ENCODE data around the gene TMEM156. TPM values are rescaled to one million over a fixed set of nuclear protein-coding genes. Genes with fewer than 3 reads are reported as not detected.

TMEM156 gene
- total RNA-seq, 4 donors from 2014 or later: 0.70 to 14.9 (median 0.94) TPM; not detected in 1

- peak overlapping the region in 3 of 4 donors; percentile 94 for H3K4me3 ChIP-seq
- peak overlapping the region; percentile 94 to 99 (median 96) for H3K27ac ChIP-seq
- no peak for TF ChIP-seq POLR2A (IDR thresholded peaks at IDR 0.05)
- TF ChIP-seq CTCF (IDR thresholded peaks at IDR 0.05): no peak
- H3K4me1 ChIP-seq: peaks cover 0 to 5% (median 0%) of the 10 kb centered on the region in 4 donors
- DNase-seq: peak in 1 of 3 donors; percentile 54
- no peaks in the 10 kb centered on the region for H3K27me3 ChIP-seq
- H3K9me3 ChIP-seq: no peaks in the 10 kb centered on the region
- no peaks in the 10 kb centered on the region for H3K36me3 ChIP-seq
These were observed 11.1 kb upstream of the TMEM156 start for GRCh38 chr4:39043058-39043860.

GRCh38 chr4:39042366-39042765 lies 10.2 kb upstream of the TMEM156 start:
- no peak for DNase-seq
- Histone ChIP-seq H3K4me3 (no peak overlapping the region), H3K27me3 (no peaks in the 10 kb centered on the region), H3K27ac (no peak overlapping the region), H3K9me3 (no peaks in the 10 kb centered on the region), H3K4me1 (peaks cover 0 to 5% (median 0%) of the 10 kb centered on the region in 4 donors), H3K36me3 (no peaks in the 10 kb centered on the region)
- TF ChIP-seq CTCF (IDR thresholded peaks at IDR 0.05) (no peak), POLR2A (IDR thresholded peaks at IDR 0.05) (no peak)

- no peaks in the 10 kb centered on the region for H3K27me3 ChIP-seq
- no peak overlapping the region for H3K27ac ChIP-seq
- H3K36me3 ChIP-seq: no peaks in the 10 kb centered on the region
- H3K9me3 ChIP-seq: no peaks in the 10 kb centered on the region
- H3K4me1 ChIP-seq: peaks cover 0 to 4% (median 0%) of the 10 kb centered on the region in 4 donors
- no peak for DNase-seq
- no peak for TF ChIP-seq POLR2A (IDR thresholded peaks at IDR 0.05)
- no peak for TF ChIP-seq CTCF (IDR thresholded peaks at IDR 0.05)
- no peak overlapping the region for H3K4me3 ChIP-seq
These were observed 6.9 kb upstream of the TMEM156 start for GRCh38 chr4:39039108-39039507.

- TF ChIP-seq POLR2A (IDR thresholded peaks at IDR 0.05): no peak
- TF ChIP-seq CTCF (IDR thresholded peaks at IDR 0.05): no peak
- H3K9me3 ChIP-seq: no peaks in the 10 kb centered on the region
- H3K4me3 ChIP-seq: no peak overlapping the region
- no peaks in the 10 kb centered on the region for H3K27me3 ChIP-seq
- no peak for DNase-seq
- no peaks in the 10 kb centered on the region for H3K36me3 ChIP-seq
- H3K4me1 ChIP-seq: no peaks in the 10 kb centered on the region
- peak overlapping the region in 2 of 4 donors; percentile 21 to 55 for H3K27ac ChIP-seq
These were observed 5.7 kb upstream of the TMEM156 start for GRCh38 chr4:39037941-39038340.

- no peak overlapping the region for H3K4me3 ChIP-seq
- H3K4me1 ChIP-seq: peaks cover 0 to 3% (median under 1%) of the 10 kb centered on the region in 4 donors
- no peaks in the 10 kb centered on the region for H3K27me3 ChIP-seq
- H3K36me3 ChIP-seq: no peaks in the 10 kb centered on the region
- no peaks in the 10 kb centered on the region for H3K9me3 ChIP-seq
- H3K27ac ChIP-seq: peak overlapping the region in 1 of 4 donors; percentile 55
- TF ChIP-seq POLR2A (IDR thresholded peaks at IDR 0.05): no peak
- TF ChIP-seq CTCF (IDR thresholded peaks at IDR 0.05): no peak
- no peak for DNase-seq
These were observed 5.2 kb upstream of the TMEM156 start for GRCh38 chr4:39037491-39037825.

All from Peyer's patch (tissue), 4 donors.